CD14-positive monocyte (primary cell): ENCODE results near the gene PLD3. TPM values are rescaled to one million over a fixed set of nuclear protein-coding genes. Genes with fewer than 3 reads are reported as not detected.
A peak's percentile ranks its signal among the peaks of the same experiment; 100 is the strongest.

Experiments used
- DNase-seq, 3 donors: peaks; one replicate each; pipeline ENCODE4 v3.0.0-alpha.2; 2011 to 2022
- H2AFZ ChIP-seq: 2 replicates; pipeline ENCODE4 v1.6.0; 2012; ENCODE audit warnings: mild to moderate bottlenecking, low read depth, low read length, inconsistent platforms; ENCODE audit not compliant: insufficient read depth, poor library complexity, severe bottlenecking
- H3K27ac ChIP-seq, 2 donors: 1 replicate in 1 of 2; 2 replicates in 1 of 2; pipeline ENCODE4 v1.5.1; 2012 to 2013; ENCODE audit warnings: low read length in 2 of 2, control low read depth in 1 of 2, inconsistent platforms in 1 of 2, low read depth in 1 of 2, mild to moderate bottlenecking in 1 of 2
- H3K27me3 ChIP-seq, 2 donors: one replicate each; pipeline versions ENCODE4 v1.6.0 to v1.6.1; 2011 to 2013; ENCODE audit warnings: low read length in 2 of 2; ENCODE audit not compliant: control insufficient read depth in 2 of 2, insufficient read depth in 2 of 2
- H3K36me3 ChIP-seq, 2 donors: replicated peaks in 1 of 2; 1 replicate in 1 of 2; 2 replicates in 1 of 2; pipeline versions ENCODE4 v1.5.1 to v1.6.1; 2012 to 2013; ENCODE audit warnings: low read length in 2 of 2, control low read depth in 1 of 2, inconsistent platforms in 1 of 2, mild to moderate bottlenecking in 1 of 2; ENCODE audit not compliant: insufficient read depth in 2 of 2, control insufficient read depth in 1 of 2
- H3K4me1 ChIP-seq, 2 donors: 1 replicate in 1 of 2; 2 replicates in 1 of 2; pipeline versions ENCODE4 v1.5.1 to v1.6.1; 2012 to 2013; ENCODE audit warnings: low read length in 2 of 2, control low read depth in 1 of 2, inconsistent platforms in 1 of 2, mild to moderate bottlenecking in 1 of 2, moderate library complexity in 1 of 2; ENCODE audit not compliant: insufficient read depth in 2 of 2, control insufficient read depth in 1 of 2
- H3K4me2 ChIP-seq: replicated peaks from 2 replicates; pipeline ENCODE3; 2012; ENCODE audit warnings: low read length, moderate library complexity, mild to moderate bottlenecking; ENCODE audit not compliant: poor library complexity, severe bottlenecking; ENCODE audit errors: extremely low read depth
- H3K4me3 ChIP-seq, 3 experiments: fragments of 200-600 bp in 1 of 3; sonication (generic) in 1 of 3; replicated peaks in 1 of 3; 1 replicate in 2 of 3; 2 replicates in 1 of 3; pipeline ENCODE4 v1.5.1; 2011 to 2013; ENCODE audit warnings: low read length in 3 of 3, mild to moderate bottlenecking in 3 of 3, control low read depth in 2 of 3, low read depth in 2 of 3, inconsistent platforms in 1 of 3, moderate library complexity in 1 of 3
- H3K79me2 ChIP-seq: 2 replicates; pipeline ENCODE4 v1.6.0; 2012; ENCODE audit warnings: mild to moderate bottlenecking, control low read depth, inconsistent platforms, low read length, moderate library complexity; ENCODE audit not compliant: insufficient read depth
- H3K9ac ChIP-seq: 2 replicates; pipeline ENCODE4 v1.6.0; 2017; ENCODE audit warnings: low read length, mild to moderate bottlenecking; ENCODE audit not compliant: insufficient read depth, poor library complexity, severe bottlenecking
- H3K9me3 ChIP-seq, 2 donors: replicated peaks in 1 of 2; 1 replicate in 1 of 2; 2 replicates in 1 of 2; pipeline versions ENCODE4 v1.5.1 to v1.6.1; 2012 to 2013; ENCODE audit warnings: low read length in 2 of 2, control low read depth in 1 of 2; ENCODE audit not compliant: control insufficient read depth in 1 of 2, insufficient read depth in 1 of 2
- H4K20me1 ChIP-seq: 2 replicates; pipeline ENCODE4 v1.6.0; 2012; ENCODE audit warnings: mild to moderate bottlenecking, low read length, control low read depth, moderate library complexity; ENCODE audit not compliant: insufficient read depth
- H3K27ac Mint-ChIP-seq, 7 donors: one replicate each; pipeline ENCODE4 v1.8.0; 2020; ENCODE audit warnings: mild to moderate bottlenecking in 7 of 7, mixed read lengths in 7 of 7, moderate library complexity in 6 of 7, inconsistent platforms in 2 of 7
- H3K27me3 Mint-ChIP-seq, 3 donors: one replicate each; pipeline ENCODE4 v1.8.0; 2021 to 2022; ENCODE audit warnings: low read depth in 3 of 3, mild to moderate bottlenecking in 3 of 3, mixed read lengths in 3 of 3, moderate library complexity in 3 of 3, inconsistent platforms in 1 of 3
- H3K36me3 Mint-ChIP-seq, 2 donors: one replicate each; pipeline ENCODE4 v1.8.0; 2020; ENCODE audit warnings: mixed read lengths in 2 of 2, inconsistent platforms in 1 of 2, mild to moderate bottlenecking in 1 of 2
- H3K4me1 Mint-ChIP-seq: one replicate; pipeline ENCODE4 v1.8.0; 2020; ENCODE audit warnings: mild to moderate bottlenecking, mixed read lengths
- H3K4me3 Mint-ChIP-seq, 2 donors: one replicate each; pipeline ENCODE4 v1.8.0; 2020; ENCODE audit warnings: mild to moderate bottlenecking in 2 of 2, mixed read lengths in 2 of 2, moderate library complexity in 1 of 2
- H3K9me3 Mint-ChIP-seq, 7 donors: one replicate each; pipeline ENCODE4 v1.8.0; 2020 to 2022; ENCODE audit warnings: mixed read lengths in 7 of 7, mild to moderate bottlenecking in 6 of 7, moderate library complexity in 6 of 7, inconsistent platforms in 2 of 7
- WGBS: methylation state at CpG from one replicate; pipeline ENCODE4 v1.1.5; 2013; ENCODE audit warnings: missing lambda C conversion rate; ENCODE audit not compliant: insufficient coverage; 5-methylcytosine and 5-hydroxymethylcytosine counted together
- intact Hi-C, 2 donors: fragments of 100-400 bp; cut with micrococcal nuclease; formaldehyde crosslinking; loops; one replicate each; pipeline versions ENCODE4 v1.15.0 to v1.15.1; 2023
- polyA plus RNA-seq, 3 donors: library from polyadenylated mRNA; depleted of rRNA in 1 of 3; unstranded in 2 of 3; stranded (reverse) in 1 of 3; fragments of 300-500 nt in 2 of 3; fragments of >200 nt in 1 of 3; fragmentation: Illumina TruSeq in 2 of 3; gene quantifications; 1 replicate in 2 of 3; 2 replicates in 1 of 3; pipeline ENCODE4 v1.2.3, GENCODE V29; 2012 to 2021
- TF ChIP-seq, protein P1 (sequence below): fragments of 200-600 bp; IDR thresholded peaks from one replicate; pipeline ENCODE4 v1.8.0; 2022; ENCODE audit warnings: antibody characterized with exemption, mild to moderate bottlenecking

Gene PLD3
- polyA plus RNA-seq, 3 donors, result 168 to 334 (median 170) TPM

DNA sequence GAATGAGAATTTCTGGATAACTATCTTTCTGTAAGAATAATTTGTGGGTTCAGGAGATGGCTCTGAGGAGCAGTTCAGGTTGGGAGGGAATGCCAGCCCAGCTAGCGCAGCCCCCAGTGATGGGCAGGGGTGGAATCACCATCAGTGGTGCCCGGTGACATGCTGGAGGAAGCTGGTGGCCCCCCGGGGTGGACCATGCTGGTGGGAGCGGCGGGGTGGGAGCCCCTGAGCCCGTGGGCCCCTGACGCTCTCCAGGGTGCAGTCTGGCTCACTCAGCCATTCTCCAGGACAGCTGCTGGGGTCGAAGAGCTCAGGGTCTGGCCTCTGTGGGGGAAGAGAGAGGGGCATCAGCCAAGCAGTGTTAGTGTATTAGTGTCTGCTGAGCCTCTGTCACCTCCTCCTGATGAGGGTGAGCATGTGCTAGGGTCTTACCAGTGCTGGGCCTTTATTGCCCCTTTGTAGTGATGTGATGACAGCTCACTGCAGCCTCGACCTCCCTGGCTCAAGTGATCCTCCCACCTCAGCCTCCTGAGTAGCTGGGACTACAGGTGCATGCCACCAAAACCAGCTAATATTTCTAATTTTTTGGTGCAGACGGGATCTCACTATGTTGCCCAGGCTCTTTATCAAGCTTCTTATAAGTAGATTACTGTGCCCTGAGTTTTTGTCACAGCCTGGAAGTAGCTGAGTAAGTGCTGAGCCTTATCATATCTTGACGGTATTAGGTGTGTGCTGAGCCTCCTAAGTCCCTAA, 31.1 kb downstream of the PLD3 start:
- no peak for DNase-seq
- Histone ChIP-seq H3K36me3 (peaks cover 26 to 50% of the 10 kb centered on the region in 2 donors), H4K20me1 (peaks cover 4% of the 10 kb centered on the region), H3K9me3 (no peaks in the 10 kb centered on the region), H2AFZ (no peak overlapping the region), H3K4me1 (no peaks in the 10 kb centered on the region), H3K27ac (no peak overlapping the region), H3K27me3 (no peaks in the 10 kb centered on the region), H3K4me2 (no peak overlapping the region), H3K79me2 (no peaks in the 10 kb centered on the region), H3K4me3 (no peak overlapping the region), H3K9ac (no peak overlapping the region)
- H3K27ac Mint-ChIP-seq, result peak overlapping the region in 1 of 7 donors; percentile 2
- TF ChIP-seq, protein P1, sequence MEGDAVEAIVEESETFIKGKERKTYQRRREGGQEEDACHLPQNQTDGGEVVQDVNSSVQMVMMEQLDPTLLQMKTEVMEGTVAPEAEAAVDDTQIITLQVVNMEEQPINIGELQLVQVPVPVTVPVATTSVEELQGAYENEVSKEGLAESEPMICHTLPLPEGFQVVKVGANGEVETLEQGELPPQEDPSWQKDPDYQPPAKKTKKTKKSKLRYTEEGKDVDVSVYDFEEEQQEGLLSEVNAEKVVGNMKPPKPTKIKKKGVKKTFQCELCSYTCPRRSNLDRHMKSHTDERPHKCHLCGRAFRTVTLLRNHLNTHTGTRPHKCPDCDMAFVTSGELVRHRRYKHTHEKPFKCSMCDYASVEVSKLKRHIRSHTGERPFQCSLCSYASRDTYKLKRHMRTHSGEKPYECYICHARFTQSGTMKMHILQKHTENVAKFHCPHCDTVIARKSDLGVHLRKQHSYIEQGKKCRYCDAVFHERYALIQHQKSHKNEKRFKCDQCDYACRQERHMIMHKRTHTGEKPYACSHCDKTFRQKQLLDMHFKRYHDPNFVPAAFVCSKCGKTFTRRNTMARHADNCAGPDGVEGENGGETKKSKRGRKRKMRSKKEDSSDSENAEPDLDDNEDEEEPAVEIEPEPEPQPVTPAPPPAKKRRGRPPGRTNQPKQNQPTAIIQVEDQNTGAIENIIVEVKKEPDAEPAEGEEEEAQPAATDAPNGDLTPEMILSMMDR, result no peak
- H3K27me3 Mint-ChIP-seq, result peaks cover 0 to 6% (median 0%) of the 10 kb centered on the region in 3 donors
- no peak overlapping the region for H3K4me3 Mint-ChIP-seq
- intact Hi-C loops, result no loop called here
- 96% methylated on average over 8 of the region's 11 CpGs for WGBS
- H3K4me1 Mint-ChIP-seq, result no peaks in the 10 kb centered on the region
- peaks cover 0 to 2% (median 0%) of the 10 kb centered on the region in 7 donors for H3K9me3 Mint-ChIP-seq
- H3K36me3 Mint-ChIP-seq, result peaks cover 32 to 55% of the 10 kb centered on the region in 2 donors

GRCh38 chr19:40380199-40381037, 31.9 kb downstream of the PLD3 start:
- intact Hi-C loops, result no loop called here
- 95% methylated on average over 25 of the region's 37 CpGs for WGBS

More at GRCh38 chr19:40380199-40381037, 31.9 kb downstream of the PLD3 start:
- H3K27ac Mint-ChIP-seq, result peak overlapping the region in 1 of 7 donors; percentile 48
- Histone ChIP-seq H3K4me3 (no peak overlapping the region), H3K36me3 (peaks cover 25 to 45% of the 10 kb centered on the region in 2 donors), H3K4me1 (no peaks in the 10 kb centered on the region), H3K4me2 (no peak overlapping the region), H3K9me3 (no peaks in the 10 kb centered on the region), H3K79me2 (no peaks in the 10 kb centered on the region), H4K20me1 (peaks cover 4% of the 10 kb centered on the region), H3K9ac (no peak overlapping the region), H3K27ac (no peak overlapping the region), H3K27me3 (no peaks in the 10 kb centered on the region), H2AFZ (no peak overlapping the region)
- no peaks in the 10 kb centered on the region for H3K4me1 Mint-ChIP-seq
- DNase-seq, result no peak
- H3K9me3 Mint-ChIP-seq, result peaks cover 0 to 2% (median 0%) of the 10 kb centered on the region in 7 donors
- no peak overlapping the region for H3K4me3 Mint-ChIP-seq
- H3K27me3 Mint-ChIP-seq, result peaks cover 0 to 10% (median 2%) of the 10 kb centered on the region in 3 donors
- H3K36me3 Mint-ChIP-seq, result peaks cover 27 to 47% of the 10 kb centered on the region in 2 donors
- TF ChIP-seq, protein P1, result no peak
